ENCODE data around the gene NPM1.

Gene NPM1

DNA sequence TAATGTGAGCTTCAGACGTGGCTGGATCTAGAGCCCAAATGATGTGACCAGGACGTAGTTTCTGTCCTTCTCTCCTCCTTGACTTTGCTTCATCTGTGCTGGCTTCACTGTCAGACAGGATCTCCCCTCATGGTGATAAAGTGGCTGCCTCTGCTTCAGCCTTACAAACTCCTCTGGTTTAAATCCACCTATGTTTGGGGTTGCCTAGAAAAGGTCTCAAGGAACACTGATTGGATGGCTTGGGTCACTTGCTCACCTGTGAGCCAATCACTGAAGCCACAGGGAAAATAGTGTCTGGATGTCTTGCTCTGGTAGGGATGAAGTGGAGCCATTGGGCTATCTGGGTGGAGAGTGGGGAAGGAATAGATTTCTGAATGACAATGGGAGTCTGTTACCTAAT, 67.9 kb downstream of the NPM1 start:
- no peaks in the 10 kb centered on the region; the same call in 1 of the 2 replicates for H3K27me3 ChIP-seq (ENCODE audit: insufficient read depth, low read length)
- 87% methylated on average over 2 of the region's 2 CpGs for whole genome bisulfite sequencing
- no peaks in the 10 kb centered on the region for H3K9me3 ChIP-seq (ENCODE audit: insufficient read depth, low read depth, low read length)
- H3K27ac ChIP-seq (ENCODE audit: low read depth, low read length) = no peak overlapping the region
- H3K36me3 ChIP-seq (ENCODE audit: insufficient read depth, low read length) = no peaks in the 10 kb centered on the region
- no peak overlapping the region for H3K9ac ChIP-seq (ENCODE audit: low read depth, low read length)
- no peaks in the 10 kb centered on the region for H3K4me1 ChIP-seq (ENCODE audit: insufficient read depth, low read length)
- H3K4me3 ChIP-seq (ENCODE audit: low read length) = no peak overlapping the region

DNA sequence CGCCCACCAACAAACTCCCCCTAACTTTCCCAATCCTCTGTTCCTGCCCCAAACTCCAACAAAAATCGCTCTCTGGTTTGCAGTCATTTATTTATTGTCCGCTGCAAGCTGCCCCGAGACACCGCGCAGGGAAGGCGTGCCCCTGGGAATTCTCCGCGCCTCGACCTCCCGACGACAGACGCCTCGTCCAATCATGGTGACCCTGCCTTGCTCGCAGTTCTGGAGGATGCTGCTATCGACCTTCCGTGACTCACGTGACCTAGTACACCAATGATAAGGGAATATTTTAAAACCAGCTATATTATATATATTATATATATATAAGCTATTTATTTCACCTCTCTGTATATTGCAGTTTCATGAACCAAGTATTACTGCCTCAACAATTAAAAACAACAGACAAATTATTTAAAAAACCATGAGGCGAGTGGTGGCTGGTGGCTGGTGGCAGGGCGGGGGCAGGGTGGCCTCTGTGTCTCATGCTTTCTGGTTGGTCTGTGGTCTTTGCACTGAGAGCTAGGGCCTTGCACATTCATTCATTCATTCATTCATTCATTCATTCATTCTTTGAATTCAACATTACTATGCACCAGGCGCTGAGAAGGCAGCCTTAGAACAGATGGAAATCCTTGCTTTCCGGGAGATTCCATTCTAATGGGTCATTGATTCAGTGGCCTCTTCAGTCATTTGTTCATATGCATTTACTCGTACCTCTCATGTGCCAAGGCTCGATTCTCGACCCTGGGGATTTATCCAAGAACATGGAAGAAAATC, 69.7 kb downstream of the NPM1 start:
- Histone ChIP-seq H3K4me1 (ENCODE audit: insufficient read depth, low read length) (0 out of 2 replicates have a peak, but pooled peaks cover 3% of the 10 kb centered on the region), H3K4me3 (ENCODE audit: low read length) (no peak overlapping the region), H3K27me3 (ENCODE audit: insufficient read depth, low read length) (no peaks in the 10 kb centered on the region), H3K9ac (ENCODE audit: low read depth, low read length) (no peak overlapping the region), H3K9me3 (ENCODE audit: insufficient read depth, low read depth, low read length) (no peaks in the 10 kb centered on the region), H3K27ac (ENCODE audit: low read depth, low read length) (no peak overlapping the region), H3K36me3 (ENCODE audit: insufficient read depth, low read length) (no peaks in the 10 kb centered on the region)
- 96% methylated on average over 22 of the region's 25 CpGs for WGBS

GRCh38 chr5:171459839-171460238, 72.2 kb downstream of the NPM1 start:
- Histone ChIP-seq H3K9ac (ENCODE audit: low read depth, low read length) (no peak overlapping the region), H3K4me1 (ENCODE audit: insufficient read depth, low read length) (0 out of 2 replicates have a peak, but pooled peaks cover 8% of the 10 kb centered on the region), H3K27me3 (ENCODE audit: insufficient read depth, low read length) (no peaks in the 10 kb centered on the region), H3K4me3 (ENCODE audit: low read length) (no peak overlapping the region), H3K9me3 (ENCODE audit: insufficient read depth, low read depth, low read length) (no peaks in the 10 kb centered on the region), H3K36me3 (ENCODE audit: insufficient read depth, low read length) (no peaks in the 10 kb centered on the region), H3K27ac (ENCODE audit: low read depth, low read length) (no peak overlapping the region)
- WGBS = 87% methylated on average over 6 of the region's 6 CpGs

Data from HUES64 (cell line).